ENCODE measurements around the gene CCDC197.

The CCDC197 gene

GRCh38 chr14:94027566-94028449 is 30.7 kb downstream of the CCDC197 start:
- no peak for DNase-seq

DNA sequence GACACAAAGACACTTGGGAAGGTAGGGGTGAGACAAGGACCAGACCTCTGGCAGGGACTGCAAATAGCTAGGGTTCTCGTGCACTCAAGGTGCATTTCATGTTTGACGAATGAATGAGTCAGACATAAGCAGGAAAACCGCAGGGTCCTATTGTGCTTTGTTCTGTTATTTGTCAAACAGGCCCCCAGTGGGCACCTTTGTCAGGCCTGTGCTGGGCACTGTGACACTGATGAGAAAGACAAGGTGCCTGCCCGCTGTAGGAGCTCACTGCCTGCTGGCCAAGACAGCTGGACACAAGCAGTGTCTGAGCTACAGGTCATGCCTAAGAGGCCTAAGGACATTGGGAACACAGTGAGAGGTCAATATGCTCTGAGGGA is 31.3 kb downstream of the CCDC197 start:
- DNase-seq = no peak

DNA sequence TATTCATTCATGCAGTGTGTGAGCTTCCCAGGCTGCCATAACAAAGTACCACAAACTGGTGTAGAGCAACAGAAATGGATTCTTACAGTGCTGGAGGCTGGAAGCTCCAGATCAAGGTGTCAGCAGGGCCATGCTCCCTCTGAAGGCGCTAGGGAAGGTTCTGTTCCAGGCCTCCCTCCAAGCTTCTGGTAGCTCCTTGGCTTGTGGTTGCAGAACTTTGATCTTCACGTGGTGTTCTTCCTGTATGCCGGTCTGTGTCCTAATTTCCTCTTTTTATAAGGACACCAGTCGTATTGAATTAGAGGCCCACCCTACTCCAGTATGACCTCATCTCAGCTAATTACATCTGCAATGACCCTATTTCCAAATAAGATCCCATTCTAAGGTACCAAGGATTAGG is 32.2 kb downstream of the CCDC197 start:
- no peak for DNase-seq

- no peak for DNase-seq
These were observed 32.6 kb downstream of the CCDC197 start for GRCh38 chr14:94029671-94030203.

DNA sequence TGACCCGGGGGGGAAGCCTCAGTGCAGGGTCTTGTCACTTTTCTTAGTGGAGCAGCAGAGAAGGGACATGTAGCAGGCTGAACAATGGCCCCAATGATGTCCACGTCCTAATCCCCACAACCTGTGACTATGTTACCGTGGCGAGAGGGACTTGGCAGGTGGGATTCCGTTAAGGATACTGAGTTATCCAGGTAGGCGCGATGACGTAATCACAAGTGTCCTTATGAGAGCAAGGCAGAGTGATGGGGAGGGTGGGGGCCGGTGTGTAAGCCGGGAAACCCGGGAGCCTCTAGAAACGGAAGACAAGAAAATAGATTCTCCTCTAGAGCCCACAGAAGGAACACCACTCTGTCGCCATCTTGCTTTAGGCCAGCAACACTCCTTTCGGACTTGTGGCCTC is 33.5 kb downstream of the CCDC197 start:
- no peak for DNase-seq

GRCh38 chr14:94031161-94031882 is 34.2 kb downstream of the CCDC197 start:
- DNase-seq = no peak

GRCh38 chr14:94031883-94032279 is 34.8 kb downstream of the CCDC197 start:
- DNase-seq = no peak

DNA sequence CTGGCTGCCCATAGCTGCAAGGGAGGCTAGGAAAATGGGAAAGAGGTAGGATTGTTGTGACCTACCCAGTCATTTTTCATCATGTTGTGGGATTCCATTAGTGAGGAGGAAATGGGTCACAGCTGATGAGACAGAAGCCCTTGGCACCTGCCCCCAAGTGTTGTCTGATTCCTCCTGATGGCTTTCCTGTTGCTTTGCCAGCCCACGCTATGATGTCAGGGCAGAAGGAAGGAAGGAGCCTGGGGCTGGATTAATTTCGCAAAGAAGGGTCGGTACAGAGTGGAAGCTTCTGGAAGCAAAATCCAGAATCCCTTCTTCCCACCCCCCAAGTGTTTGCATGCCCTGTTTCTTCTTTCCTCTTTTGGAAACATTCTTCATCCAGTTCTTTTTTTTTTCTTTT is 37.8 kb downstream of the CCDC197 start:
- DNase-seq = no peak

GRCh38 chr14:94036313-94037167 is 39.4 kb downstream of the CCDC197 start:
- DNase-seq = peak; percentile 68

- DNase-seq = no peak
These were observed 40.9 kb downstream of the CCDC197 start for GRCh38 chr14:94037954-94038353.

DNA sequence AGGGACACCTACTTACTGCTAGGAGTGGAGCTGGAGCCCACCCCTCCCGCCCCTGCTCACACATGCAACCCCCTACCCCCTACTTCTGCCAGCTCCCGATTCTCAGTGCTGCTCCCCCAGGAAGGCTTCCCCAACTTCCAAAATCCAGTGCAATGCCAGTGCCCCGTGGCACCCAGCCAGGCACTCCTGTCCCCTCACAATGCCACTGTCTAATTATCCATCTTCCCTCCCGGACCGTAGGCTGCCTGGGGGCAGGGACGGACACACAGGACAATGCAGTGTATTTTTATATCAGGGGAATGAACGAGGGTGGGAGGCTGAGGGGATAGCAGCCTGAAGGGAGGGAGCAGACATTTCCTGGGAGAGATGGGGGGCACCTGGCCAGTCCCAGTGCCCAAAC is 41.4 kb downstream of the CCDC197 start:
- no peak for DNase-seq

- DNase-seq = no peak
These were observed 42.0 kb downstream of the CCDC197 start for GRCh38 chr14:94038921-94039629.

- no peak for DNase-seq
These were observed 43.1 kb downstream of the CCDC197 start for GRCh38 chr14:94040247-94040646.

DNA sequence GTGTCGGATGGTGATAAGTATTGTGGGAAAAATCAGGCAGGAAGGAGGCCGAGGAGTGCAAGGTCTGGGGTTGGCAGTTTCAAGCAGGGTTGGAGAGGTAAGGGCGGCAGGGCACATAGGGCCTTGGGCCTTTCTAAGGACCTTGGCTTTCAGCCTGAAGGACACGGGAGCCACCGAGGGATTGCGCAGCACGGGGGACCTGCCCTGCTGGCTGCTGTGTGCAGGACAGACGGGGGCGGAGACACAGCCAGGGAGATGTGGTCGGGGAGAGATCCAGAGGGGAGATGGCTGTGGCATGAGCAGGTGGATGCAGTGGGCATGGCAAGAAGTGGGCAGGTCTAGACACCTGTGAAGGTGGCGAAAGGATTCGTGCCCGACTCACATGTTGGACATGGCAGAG is 43.7 kb downstream of the CCDC197 start:
- no peak for DNase-seq

- DNase-seq = no peak
These were observed 44.6 kb downstream of the CCDC197 start for GRCh38 chr14:94041551-94042346.

DNA sequence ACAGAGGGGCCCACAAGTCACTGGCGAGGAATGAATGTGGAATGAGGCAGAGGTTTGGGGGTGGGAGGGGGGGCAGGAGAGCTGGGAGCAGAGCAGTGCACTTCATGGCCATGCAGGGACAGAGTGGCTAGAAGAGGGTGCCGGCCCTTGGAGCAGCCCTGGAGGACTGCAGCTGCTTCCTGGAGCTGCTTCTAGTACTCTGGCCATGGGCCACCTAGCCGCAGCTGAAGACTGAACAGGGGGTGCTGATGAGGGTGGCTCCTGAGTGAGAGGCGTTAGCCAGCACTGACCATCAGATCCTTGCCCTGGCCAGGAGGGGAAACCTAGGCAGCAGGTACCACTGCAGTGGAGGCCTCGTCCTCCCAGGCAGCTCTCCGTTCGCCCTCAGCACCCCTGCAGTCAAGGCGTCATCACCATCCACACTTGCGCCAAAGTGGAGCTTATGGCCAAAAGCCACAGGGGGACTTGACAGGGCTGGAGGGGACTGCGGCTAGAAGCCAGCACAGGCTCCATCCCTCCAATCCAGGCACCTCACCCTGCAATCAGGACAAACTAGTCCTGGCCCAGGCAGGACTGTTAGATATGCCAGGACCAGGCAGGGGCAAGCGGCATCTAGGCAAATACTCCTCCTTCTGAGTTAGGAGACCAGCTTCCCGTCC is 45.5 kb downstream of the CCDC197 start:
- no peak for DNase-seq

- no peak for DNase-seq
These were observed 46.1 kb downstream of the CCDC197 start for GRCh38 chr14:94043111-94043755.

- no peak for DNase-seq
These were observed 46.8 kb downstream of the CCDC197 start for GRCh38 chr14:94043756-94044475.

DNA sequence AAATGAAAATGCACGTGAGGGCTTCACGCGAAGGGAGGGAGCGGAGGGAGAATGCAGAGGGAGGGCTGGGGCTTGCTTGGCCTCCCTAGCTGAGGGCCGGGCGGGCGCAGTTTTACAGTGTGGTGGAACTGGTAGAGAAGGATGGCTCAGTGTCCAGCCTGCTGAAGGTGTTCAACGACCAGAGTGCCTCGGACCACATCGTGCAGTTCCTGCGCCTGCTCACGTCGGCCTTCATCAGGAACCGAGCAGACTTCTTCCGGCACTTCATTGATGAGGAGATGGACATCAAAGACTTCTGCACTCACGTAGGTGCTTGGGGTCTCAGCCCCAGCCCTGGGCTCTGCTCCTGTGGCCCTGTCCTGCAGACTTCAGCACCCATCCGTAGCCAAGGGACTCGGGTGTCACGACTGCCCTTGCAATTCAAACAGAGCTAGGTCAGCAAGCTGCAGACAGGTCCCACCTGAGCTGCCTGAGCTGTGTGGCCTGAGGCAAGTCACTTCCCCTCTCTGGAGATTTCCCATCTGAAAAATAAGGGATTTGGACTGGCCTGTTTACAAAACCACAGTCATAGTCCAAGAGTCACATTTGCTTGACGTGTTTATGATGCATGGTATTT is 47.5 kb downstream of the CCDC197 start:
- no peak for DNase-seq

Measured in activated T-cell treated with anti-CD3 and anti-CD28 coated beads for 4 hours (primary cell).